Rectal smooth muscle tissue (tissue), 1 donor: ENCODE data around the gene IL17RB.

Experiments
- H3K27ac ChIP-seq: one replicate; pipeline ENCODE4 v1.7.0; 2013; ENCODE audit warnings: low read depth, low read length, inconsistent platforms
- H3K27me3 ChIP-seq: one replicate; pipeline ENCODE4 v1.7.0; 2013; ENCODE audit warnings: low read length; ENCODE audit not compliant: control insufficient read depth, insufficient read depth
- H3K36me3 ChIP-seq: one replicate; pipeline ENCODE4 v1.7.0; 2013; ENCODE audit warnings: low read length; ENCODE audit not compliant: control insufficient read depth, insufficient read depth
- H3K4me1 ChIP-seq: one replicate; pipeline ENCODE4 v1.7.0; 2013; ENCODE audit warnings: low read length; ENCODE audit not compliant: control insufficient read depth, insufficient read depth
- H3K4me3 ChIP-seq: one replicate; pipeline ENCODE4 v1.7.0; 2013; ENCODE audit warnings: low read length
- H3K9ac ChIP-seq: one replicate; pipeline ENCODE4 v1.7.0; 2013; ENCODE audit warnings: low read length

Gene IL17RB

DNA sequence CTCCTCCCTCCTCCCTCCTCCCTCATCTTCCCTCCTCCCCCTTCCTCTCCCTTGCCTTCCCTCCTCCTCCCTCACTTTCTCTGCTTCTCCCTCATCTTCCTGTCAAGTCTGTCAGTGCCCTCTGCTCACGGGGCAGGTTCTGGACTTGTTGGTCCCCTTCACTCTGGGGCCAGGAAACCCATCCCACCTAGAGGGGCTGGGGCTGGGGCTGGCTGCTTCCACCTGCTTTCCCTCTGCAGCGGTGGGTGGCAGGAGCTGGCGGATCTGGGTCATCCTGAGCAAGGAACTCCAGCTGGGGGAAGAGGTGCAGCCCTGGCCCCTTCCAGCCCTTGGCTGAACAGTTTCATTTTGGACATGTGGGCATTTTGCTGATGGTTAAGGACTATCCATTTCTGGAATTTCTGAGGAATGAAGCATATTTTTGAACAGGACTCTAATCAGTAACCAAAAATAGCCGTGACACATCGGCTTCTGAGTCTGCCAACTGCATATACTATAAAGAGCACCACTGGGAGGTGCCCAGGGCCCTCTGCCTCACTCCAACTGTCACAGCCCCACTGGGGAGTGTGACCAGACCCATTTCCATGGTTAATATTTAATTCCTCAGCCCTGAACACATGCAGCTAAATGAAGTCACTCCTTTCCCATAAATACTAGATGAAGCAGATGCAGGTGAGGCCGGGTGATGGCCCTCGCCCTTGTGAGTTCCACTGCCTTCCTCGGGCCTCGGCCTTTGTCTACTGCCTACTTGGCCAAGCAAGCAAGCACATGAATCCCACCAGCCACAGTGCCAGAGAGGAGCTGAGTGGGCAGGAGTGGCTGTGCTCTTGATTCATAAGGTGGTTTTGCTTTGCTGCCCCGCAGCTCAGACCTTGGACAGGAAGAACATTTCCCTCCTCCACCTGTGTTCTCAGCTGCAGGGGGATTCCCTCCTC, 39.9 kb upstream of the IL17RB start:
- no peaks in the 10 kb centered on the region for H3K4me1 ChIP-seq
- H3K36me3 ChIP-seq, result no peaks in the 10 kb centered on the region
- H3K27ac ChIP-seq, result no peak overlapping the region
- peaks cover 2% of the 10 kb centered on the region for H3K27me3 ChIP-seq
- H3K4me3 ChIP-seq, result no peak overlapping the region
- no peak overlapping the region for H3K9ac ChIP-seq

DNA sequence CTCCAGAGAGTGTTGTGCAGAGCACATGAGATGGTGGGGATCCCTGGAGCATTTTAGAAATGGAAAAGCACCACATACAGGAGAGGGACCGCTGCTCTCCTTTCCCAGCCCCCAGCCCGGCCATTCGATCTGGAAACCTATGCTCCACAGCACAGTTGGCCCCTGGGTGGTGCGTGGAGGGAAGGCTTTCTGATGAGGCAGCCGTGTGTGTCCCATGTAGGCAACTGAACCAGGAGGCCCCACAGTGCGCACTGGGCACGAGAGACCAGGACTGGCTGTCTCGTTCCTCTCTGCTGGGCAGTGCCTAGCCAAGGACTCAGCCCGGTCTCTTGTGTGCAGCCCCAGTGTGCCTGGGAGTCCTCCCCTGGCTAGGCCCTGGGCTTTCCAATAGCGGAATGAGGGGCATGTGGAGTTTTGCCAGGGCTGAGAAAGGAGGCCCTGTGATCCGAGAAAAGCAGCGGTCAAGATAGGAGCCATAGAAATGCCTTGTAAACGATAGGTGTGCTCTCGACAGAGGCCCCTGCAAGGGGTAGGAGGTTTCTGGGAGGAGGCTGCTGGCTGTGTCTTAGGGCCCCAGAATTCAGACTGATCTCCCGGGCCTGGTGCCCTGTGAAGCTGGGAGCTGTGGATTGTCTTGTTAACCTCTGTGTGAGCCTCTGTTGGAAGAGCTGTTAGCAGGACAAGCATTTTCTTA, 39.1 kb upstream of the IL17RB start:
- Histone ChIP-seq H3K36me3 (no peaks in the 10 kb centered on the region), H3K27ac (no peak overlapping the region), H3K4me1 (no peaks in the 10 kb centered on the region), H3K9ac (no peak overlapping the region), H3K27me3 (peaks cover 2% of the 10 kb centered on the region), H3K4me3 (no peak overlapping the region)

DNA sequence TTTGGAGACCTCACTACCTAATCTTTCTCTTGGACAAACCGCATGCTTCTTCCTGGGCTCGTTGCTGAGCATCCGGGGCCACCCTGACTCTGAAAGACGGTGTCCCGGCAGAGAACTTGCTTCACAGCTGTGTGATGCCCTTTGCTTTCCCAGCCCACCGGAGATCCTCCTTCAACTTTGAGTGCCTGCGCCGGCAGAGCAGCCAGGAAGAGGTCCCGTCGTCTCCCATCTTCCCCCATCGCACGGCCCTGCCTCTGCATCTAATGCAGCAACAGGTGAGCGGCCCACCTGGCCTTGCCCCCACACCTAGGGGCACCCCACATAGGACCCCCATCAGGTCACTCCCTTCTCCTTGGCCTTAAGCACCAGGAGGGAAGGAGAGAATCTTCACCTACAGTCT, 37.9 kb upstream of the IL17RB start:
- Histone ChIP-seq H3K4me1 (no peaks in the 10 kb centered on the region), H3K27me3 (peaks cover 2% of the 10 kb centered on the region), H3K36me3 (no peaks in the 10 kb centered on the region), H3K4me3 (no peak overlapping the region), H3K27ac (no peak overlapping the region), H3K9ac (no peak overlapping the region)

DNA sequence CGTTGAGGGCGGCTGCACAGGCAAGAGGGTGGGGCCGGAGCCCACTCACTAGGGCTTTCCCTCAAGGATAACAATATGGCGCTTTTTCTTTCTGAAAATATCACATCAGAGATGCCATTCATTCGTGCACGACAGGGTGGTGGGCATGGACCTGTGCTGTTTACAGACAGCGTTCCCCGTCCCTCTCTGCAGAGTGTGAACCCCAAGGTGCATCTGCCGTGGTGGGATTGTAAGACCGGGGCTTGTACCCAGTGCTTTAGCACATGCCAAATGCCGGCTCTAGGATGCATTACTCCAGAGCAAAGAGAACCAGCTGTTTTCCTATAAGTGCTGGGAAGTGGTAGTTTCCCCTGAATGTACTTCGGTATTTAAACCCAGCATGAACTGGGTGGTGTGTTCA, 37.1 kb upstream of the IL17RB start:
- Histone ChIP-seq H3K4me1 (no peaks in the 10 kb centered on the region), H3K9ac (no peak overlapping the region), H3K36me3 (no peaks in the 10 kb centered on the region), H3K27ac (no peak overlapping the region), H3K27me3 (peaks cover 2% of the 10 kb centered on the region), H3K4me3 (no peak overlapping the region)

DNA sequence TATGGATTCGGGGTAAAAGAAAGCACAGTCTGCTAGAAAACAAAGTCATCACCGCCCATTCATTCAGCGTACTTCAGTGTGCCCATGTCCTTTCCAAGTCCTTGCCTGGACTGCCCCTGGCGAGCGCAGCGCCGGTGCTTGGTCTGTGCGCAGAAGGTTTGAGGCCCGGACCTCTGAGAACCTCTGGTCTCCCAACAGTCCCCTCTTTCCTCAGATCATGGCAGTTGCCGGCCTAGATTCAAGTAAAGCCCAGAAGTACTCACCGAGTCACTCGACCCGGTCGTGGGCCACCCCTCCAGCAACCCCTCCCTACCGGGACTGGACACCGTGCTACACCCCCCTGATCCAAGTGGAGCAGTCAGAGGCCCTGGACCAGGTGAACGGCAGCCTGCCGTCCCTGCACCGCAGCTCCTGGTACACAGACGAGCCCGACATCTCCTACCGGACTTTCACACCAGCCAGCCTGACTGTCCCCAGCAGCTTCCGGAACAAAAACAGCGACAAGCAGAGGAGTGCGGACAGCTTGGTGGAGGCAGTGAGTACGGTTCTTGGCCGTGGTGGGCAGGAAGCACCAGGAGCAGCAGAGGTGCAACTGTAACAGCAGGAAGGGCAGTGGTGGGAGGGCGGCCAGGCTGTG, 36.5 kb upstream of the IL17RB start:
- Histone ChIP-seq H3K4me3 (no peak overlapping the region), H3K4me1 (no peaks in the 10 kb centered on the region), H3K36me3 (no peaks in the 10 kb centered on the region), H3K9ac (no peak overlapping the region), H3K27me3 (peaks cover 2% of the 10 kb centered on the region), H3K27ac (no peak overlapping the region)

DNA sequence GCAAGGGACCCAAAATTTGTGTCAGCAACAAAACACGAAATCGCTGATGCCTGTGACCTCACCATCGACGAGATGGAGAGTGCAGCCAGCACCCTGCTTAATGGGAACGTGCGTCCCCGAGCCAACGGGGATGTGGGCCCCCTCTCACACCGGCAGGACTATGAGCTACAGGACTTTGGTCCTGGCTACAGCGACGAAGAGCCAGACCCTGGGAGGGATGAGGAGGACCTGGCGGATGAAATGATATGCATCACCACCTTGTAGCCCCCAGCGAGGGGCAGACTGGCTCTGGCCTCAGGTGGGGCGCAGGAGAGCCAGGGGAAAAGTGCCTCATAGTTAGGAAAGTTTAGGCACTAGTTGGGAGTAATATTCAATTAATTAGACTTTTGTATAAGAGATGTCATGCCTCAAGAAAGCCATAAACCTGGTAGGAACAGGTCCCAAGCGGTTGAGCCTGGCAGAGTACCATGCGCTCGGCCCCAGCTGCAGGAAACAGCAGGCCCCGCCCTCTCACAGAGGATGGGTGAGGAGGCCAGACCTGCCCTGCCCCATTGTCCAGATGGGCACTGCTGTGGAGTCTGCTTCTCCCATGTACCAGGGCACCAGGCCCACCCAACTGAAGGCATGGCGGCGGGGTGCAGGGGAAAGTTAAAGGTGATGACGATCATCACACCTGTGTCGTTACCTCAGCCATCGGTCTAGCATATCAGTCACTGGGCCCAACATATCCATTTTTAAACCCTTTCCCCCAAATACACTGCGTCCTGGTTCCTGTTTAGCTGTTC, 35.0 kb upstream of the IL17RB start:
- no peaks in the 10 kb centered on the region for H3K36me3 ChIP-seq
- H3K4me3 ChIP-seq, result no peak overlapping the region
- no peaks in the 10 kb centered on the region for H3K4me1 ChIP-seq
- no peak overlapping the region for H3K9ac ChIP-seq
- no peaks in the 10 kb centered on the region for H3K27me3 ChIP-seq
- H3K27ac ChIP-seq, result no peak overlapping the region

DNA sequence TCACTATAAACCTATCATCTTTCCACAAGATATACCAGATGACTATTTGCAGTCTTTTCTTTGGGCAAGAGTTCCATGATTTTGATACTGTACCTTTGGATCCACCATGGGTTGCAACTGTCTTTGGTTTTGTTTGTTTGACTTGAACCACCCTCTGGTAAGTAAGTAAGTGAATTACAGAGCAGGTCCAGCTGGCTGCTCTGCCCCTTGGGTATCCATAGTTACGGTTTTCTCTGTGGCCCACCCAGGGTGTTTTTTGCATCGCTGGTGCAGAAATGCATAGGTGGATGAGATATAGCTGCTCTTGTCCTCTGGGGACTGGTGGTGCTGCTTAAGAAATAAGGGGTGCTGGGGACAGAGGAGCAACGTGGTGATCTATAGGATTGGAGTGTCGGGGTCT, 33.9 kb upstream of the IL17RB start:
- no peak overlapping the region for H3K9ac ChIP-seq
- H3K27me3 ChIP-seq, result no peaks in the 10 kb centered on the region
- no peak overlapping the region for H3K4me3 ChIP-seq
- no peaks in the 10 kb centered on the region for H3K36me3 ChIP-seq
- H3K4me1 ChIP-seq, result no peaks in the 10 kb centered on the region
- H3K27ac ChIP-seq, result no peak overlapping the region

DNA sequence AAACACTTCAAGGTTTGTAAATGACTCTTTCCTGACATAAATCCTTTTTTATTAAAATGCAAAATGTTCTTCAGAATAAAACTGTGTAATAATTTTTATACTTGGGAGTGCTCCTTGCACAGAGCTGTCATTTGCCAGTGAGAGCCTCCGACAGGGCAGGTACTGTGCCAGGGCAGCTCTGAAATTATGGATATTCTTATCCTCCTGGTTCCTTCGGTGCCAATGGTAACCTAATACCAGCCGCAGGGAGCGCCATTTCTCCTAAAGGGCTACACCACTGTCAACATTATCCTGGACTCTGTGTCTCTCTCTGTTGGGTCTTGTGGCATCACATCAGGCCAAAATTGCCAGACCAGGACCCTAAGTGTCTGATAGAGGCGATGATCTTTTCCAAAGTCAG, 33.1 kb upstream of the IL17RB start:
- Histone ChIP-seq H3K9ac (no peak overlapping the region), H3K27me3 (no peaks in the 10 kb centered on the region), H3K36me3 (no peaks in the 10 kb centered on the region), H3K4me1 (no peaks in the 10 kb centered on the region), H3K27ac (no peak overlapping the region), H3K4me3 (no peak overlapping the region)

DNA sequence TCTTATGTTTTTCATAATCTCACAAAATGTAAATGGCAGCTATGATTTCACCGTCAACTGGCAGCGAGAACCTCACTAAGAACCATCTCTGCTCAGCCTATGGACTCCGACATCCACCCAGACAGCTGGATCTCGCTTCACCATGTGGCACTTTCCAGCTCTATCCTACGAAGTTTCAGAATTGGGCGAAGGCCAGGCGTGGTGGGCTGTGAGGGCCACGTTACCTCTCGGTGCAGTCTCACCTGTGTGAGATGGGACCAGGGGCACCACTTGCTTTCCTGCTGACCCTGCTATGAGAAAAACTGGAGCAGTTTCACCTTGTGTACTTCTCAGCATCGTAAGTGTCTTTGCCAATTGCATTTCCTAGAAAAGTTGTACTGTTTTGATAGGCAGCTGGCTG, 32.5 kb upstream of the IL17RB start:
- Histone ChIP-seq H3K27me3 (no peaks in the 10 kb centered on the region), H3K36me3 (no peaks in the 10 kb centered on the region), H3K9ac (no peak overlapping the region), H3K4me1 (no peaks in the 10 kb centered on the region), H3K27ac (no peak overlapping the region), H3K4me3 (no peak overlapping the region)

DNA sequence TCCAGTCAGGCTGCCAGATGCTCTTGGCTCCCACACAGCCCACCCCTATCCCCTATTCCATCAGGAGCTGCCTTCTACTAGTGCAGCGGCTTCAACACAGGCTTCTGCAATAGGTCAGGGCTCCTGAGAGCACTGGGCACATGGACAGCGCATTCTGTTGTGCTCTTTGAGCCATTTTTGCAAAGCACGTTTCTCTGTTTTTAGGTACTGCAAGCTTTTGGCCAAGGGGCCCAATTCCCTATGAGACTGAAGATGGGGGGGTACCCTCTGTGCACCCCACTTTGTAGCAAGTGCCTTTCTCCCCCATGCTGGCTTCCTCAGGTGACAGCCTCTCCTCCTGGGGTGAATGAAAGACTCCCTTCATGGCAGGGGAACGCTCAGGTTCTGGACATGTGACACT, 31.3 kb upstream of the IL17RB start:
- no peaks in the 10 kb centered on the region for H3K4me1 ChIP-seq
- no peaks in the 10 kb centered on the region for H3K27me3 ChIP-seq
- no peak overlapping the region for H3K4me3 ChIP-seq
- H3K27ac ChIP-seq, result no peak overlapping the region
- no peaks in the 10 kb centered on the region for H3K36me3 ChIP-seq
- no peak overlapping the region for H3K9ac ChIP-seq

DNA sequence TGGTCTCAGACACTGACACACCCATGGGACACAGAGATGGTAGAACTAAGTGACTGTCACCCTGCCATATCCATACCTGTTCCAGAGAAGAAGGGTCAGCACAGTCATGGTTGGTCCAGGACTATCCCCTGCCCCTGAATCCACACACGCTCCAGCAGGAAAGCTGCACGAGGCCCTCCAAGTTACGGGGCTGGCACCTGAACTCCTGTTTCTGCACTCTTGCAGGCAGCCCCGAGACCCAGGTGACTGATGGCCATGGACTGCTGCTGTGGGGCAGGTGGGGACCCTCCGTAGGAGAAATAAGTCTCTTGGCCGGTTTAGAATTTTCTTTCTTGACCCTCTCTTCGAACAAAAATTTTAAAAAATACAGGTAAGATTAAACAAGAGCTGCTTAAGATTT, 30.7 kb upstream of the IL17RB start:
- H3K4me1 ChIP-seq, result no peaks in the 10 kb centered on the region
- H3K4me3 ChIP-seq, result no peak overlapping the region
- no peaks in the 10 kb centered on the region for H3K36me3 ChIP-seq
- H3K27me3 ChIP-seq, result no peaks in the 10 kb centered on the region
- no peak overlapping the region for H3K27ac ChIP-seq
- no peak overlapping the region for H3K9ac ChIP-seq

DNA sequence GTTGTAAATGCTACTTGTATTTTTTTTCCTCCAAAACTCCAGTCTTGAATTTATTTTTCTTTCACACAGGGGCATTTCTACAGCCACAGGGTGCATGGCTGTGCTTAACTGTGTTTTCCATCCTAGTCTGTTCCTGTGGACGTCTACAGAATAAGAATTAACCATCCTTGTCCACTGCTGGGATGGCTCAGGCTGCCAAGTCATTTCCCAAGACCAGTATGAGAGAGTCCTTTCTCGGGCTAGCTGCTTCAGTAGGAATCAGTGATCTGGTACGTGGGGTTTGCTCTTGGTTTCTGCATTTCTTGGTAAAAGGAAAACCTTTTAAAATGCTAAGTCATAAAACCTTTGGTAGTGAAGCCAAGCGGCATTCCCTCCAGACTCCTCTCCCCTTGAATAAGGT, 29.9 kb upstream of the IL17RB start:
- no peak overlapping the region for H3K27ac ChIP-seq
- H3K27me3 ChIP-seq, result no peaks in the 10 kb centered on the region
- H3K4me3 ChIP-seq, result no peak overlapping the region
- no peaks in the 10 kb centered on the region for H3K36me3 ChIP-seq
- H3K4me1 ChIP-seq, result no peaks in the 10 kb centered on the region
- no peak overlapping the region for H3K9ac ChIP-seq
